Natural killer cell (primary cell): ENCODE data around the gene PTPRN2. TPM values are rescaled to one million over a fixed set of nuclear protein-coding genes. Genes with fewer than 3 reads are reported as not detected.

Experiments used
- ATAC-seq, 3 donors: fragments of 150-1000 bp in 2 of 3; fragments of 200-7000 bp in 1 of 3; cut with Tn5 transposase; 1 replicate in 1 of 3; 2 replicates in 2 of 3; pipeline ENCODE4 v1.10.0; 2021; ENCODE audit warnings: mild to moderate bottlenecking in 2 of 3, moderate library complexity in 2 of 3
- DNase-seq, 2 donors: peaks; one replicate each; pipeline versions ENCODE4 v3.0.0 to v3.0.0-alpha.2; 2013 to 2021; ENCODE audit warnings: mixed read lengths in 1 of 2
- H3K27ac ChIP-seq: one replicate; pipeline ENCODE4 v1.5.1; 2013; ENCODE audit warnings: mild to moderate bottlenecking, low read length
- H3K27me3 ChIP-seq: one replicate; pipeline ENCODE4 v1.6.1; 2013; ENCODE audit warnings: low read length; ENCODE audit not compliant: control insufficient read depth, insufficient read depth
- H3K36me3 ChIP-seq: one replicate; pipeline ENCODE4 v1.6.1; 2013; ENCODE audit warnings: low read length; ENCODE audit not compliant: control insufficient read depth, insufficient read depth
- H3K4me1 ChIP-seq: one replicate; pipeline ENCODE4 v1.6.1; 2013; ENCODE audit warnings: low read length; ENCODE audit not compliant: control insufficient read depth, insufficient read depth
- H3K4me3 ChIP-seq: one replicate; pipeline ENCODE4 v1.5.1; 2013; ENCODE audit warnings: low read length
- H3K9me3 ChIP-seq: one replicate; pipeline ENCODE4 v1.6.1; 2013; ENCODE audit warnings: low read length; ENCODE audit not compliant: control insufficient read depth, insufficient read depth
- H3K27ac Mint-ChIP-seq, 2 donors: one replicate each; pipeline ENCODE4 v1.8.0; 2022; ENCODE audit warnings: mild to moderate bottlenecking in 2 of 2, mixed read lengths in 2 of 2, moderate library complexity in 1 of 2
- H3K27me3 Mint-ChIP-seq, 2 donors: one replicate each; pipeline ENCODE4 v1.8.0; 2022; ENCODE audit warnings: low read depth in 2 of 2, mixed read lengths in 2 of 2
- H3K36me3 Mint-ChIP-seq: one replicate; pipeline ENCODE4 v1.8.0; 2022; ENCODE audit warnings: mixed read lengths
- H3K4me1 Mint-ChIP-seq, 2 donors: one replicate each; pipeline ENCODE4 v1.8.0; 2022; ENCODE audit warnings: mixed read lengths in 2 of 2
- H3K4me3 Mint-ChIP-seq: one replicate; pipeline ENCODE4 v1.8.0; 2022; ENCODE audit warnings: mild to moderate bottlenecking, moderate library complexity, mixed read lengths
- H3K9me3 Mint-ChIP-seq, 2 donors: one replicate each; pipeline ENCODE4 v1.8.0; 2022; ENCODE audit warnings: mixed read lengths in 2 of 2
- WGBS: methylation state at CpG from one replicate; pipeline ENCODE4 v1.1.7; 2013; ENCODE audit warnings: missing lambda C conversion rate; ENCODE audit not compliant: insufficient coverage; 5-methylcytosine and 5-hydroxymethylcytosine counted together
- intact Hi-C: fragments of 100-400 bp; cut with micrococcal nuclease; formaldehyde crosslinking; loops from one replicate; pipeline ENCODE4 v1.14.2; 2022
- total RNA-seq, 4 donors: library from RNA; stranded (reverse); fragments of 120-200 nt in 1 of 4; gene quantifications; one replicate each; pipeline versions ENCODE4 v1.2.3 to v1.2.4, GENCODE V29; 2013 to 2022
- TF ChIP-seq, protein P1 (sequence below): fragments of 200-600 bp; IDR thresholded peaks from one replicate; pipeline ENCODE4 v1.8.0; 2022; ENCODE audit warnings: antibody characterized with exemption

The PTPRN2 gene
- total RNA-seq, 3 donors from 2014 or later (not counting 1 experiment from before 2014, with no cell fraction given), result 1.3 to 2.5 (median 1.9) TPM

DNA sequence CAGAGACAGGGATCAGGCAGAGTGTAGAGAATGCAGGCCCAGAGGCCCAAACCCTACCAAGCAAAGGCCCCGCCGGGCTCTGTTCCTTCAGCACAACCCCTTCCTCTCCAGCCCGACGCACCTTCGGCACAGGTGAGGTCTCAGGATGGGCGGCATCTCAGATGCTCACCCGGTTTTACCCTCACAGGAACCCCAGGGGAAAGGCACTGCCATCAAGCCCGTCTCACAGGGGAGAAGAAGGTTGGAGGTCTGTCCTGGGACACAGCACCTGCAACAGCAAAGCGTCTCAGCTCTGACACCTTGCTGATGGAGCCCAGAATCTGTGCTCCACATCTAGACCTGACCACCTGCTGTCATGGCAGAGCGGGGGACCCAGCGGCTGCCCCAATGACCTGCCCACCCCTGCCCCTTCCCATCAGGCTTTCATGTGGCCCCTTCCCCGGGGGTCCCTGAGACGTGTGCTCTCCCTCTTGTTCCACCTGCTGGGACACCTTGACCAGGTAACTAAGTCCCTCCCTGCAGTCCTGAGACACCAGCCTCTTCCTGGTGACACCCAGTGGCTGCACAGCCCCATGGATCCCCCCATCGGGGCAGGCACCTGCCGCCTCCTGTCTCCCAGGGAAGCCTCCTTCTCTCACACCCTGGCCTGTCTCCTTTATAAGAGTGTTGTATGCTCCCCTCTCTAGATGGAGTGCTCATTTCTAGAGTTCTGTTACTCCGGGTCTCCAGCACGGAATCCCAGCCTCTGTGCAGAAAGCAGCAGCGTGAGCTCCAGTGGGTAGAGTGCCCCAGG is 935.3 kb downstream of the PTPRN2 start:
- Histone ChIP-seq H3K4me1 (no peaks in the 10 kb centered on the region), H3K9me3 (no peaks in the 10 kb centered on the region), H3K36me3 (no peaks in the 10 kb centered on the region), H3K27me3 (no peaks in the 10 kb centered on the region), H3K27ac (no peak overlapping the region), H3K4me3 (no peak overlapping the region)
- Mint-ChIP-seq H3K9me3 (no peaks in the 10 kb centered on the region), H3K36me3 (no peaks in the 10 kb centered on the region), H3K4me3 (no peak overlapping the region), H3K27me3 (no peaks in the 10 kb centered on the region), H3K27ac (no peak overlapping the region), H3K4me1 (no peaks in the 10 kb centered on the region)
- DNase-seq, result no peak
- peak in 1 of 3 donors; percentile 22 for ATAC-seq
- intact Hi-C loops, result no loop called here
- TF ChIP-seq, protein P1, sequence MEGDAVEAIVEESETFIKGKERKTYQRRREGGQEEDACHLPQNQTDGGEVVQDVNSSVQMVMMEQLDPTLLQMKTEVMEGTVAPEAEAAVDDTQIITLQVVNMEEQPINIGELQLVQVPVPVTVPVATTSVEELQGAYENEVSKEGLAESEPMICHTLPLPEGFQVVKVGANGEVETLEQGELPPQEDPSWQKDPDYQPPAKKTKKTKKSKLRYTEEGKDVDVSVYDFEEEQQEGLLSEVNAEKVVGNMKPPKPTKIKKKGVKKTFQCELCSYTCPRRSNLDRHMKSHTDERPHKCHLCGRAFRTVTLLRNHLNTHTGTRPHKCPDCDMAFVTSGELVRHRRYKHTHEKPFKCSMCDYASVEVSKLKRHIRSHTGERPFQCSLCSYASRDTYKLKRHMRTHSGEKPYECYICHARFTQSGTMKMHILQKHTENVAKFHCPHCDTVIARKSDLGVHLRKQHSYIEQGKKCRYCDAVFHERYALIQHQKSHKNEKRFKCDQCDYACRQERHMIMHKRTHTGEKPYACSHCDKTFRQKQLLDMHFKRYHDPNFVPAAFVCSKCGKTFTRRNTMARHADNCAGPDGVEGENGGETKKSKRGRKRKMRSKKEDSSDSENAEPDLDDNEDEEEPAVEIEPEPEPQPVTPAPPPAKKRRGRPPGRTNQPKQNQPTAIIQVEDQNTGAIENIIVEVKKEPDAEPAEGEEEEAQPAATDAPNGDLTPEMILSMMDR, result no peak
- WGBS, result 88% methylated on average over 18 of the region's 18 CpGs

DNA sequence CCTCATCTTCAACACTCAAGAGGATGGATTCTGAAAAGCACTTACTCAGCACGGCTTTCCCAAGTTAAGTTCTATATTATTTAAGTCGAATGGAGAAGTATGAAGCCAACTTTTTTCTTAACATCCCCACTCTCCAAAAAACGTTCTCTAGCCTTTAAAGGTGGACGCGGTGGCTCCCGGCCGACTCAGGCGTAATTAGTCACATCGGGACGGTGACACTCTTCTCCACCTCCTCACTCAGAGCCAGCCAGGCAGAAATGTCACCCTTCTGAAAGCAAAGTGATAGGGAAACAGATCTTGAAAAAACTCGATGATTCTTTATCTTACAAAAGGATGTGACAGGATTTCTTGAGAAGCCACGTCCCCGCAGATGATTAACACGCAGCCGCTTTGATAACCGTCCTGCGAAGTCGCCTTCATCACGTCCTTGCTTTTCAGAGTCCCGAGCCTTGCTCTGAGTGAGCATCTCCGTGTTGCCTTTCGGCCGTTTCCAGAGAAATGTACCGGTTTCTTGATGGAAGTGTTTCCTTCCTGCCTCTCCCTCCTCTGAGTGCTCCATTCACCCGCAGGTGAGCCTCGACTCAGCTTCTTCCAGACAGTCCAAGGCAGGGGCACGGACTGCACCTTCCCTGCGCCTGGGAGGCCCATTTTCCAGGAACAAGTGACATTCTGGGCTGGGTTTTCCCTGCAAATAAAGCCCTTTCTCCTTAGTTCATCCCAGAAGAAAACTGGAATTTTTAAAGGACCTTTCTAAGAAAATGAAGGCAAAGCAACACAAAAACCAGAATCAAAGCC is 936.1 kb downstream of the PTPRN2 start:
- Histone ChIP-seq H3K27ac (no peak overlapping the region), H3K9me3 (no peaks in the 10 kb centered on the region), H3K4me3 (no peak overlapping the region), H3K36me3 (no peaks in the 10 kb centered on the region), H3K27me3 (no peaks in the 10 kb centered on the region), H3K4me1 (no peaks in the 10 kb centered on the region)
- TF ChIP-seq, protein P1, result no peak
- no peaks in the 10 kb centered on the region for H3K9me3 Mint-ChIP-seq
- H3K27me3 Mint-ChIP-seq, result no peaks in the 10 kb centered on the region
- intact Hi-C loops, result no loop called here
- no peak for ATAC-seq
- no peak for DNase-seq
- no peak overlapping the region for H3K4me3 Mint-ChIP-seq
- H3K4me1 Mint-ChIP-seq, result no peaks in the 10 kb centered on the region
- 87% methylated on average over 26 of the region's 28 CpGs for whole genome bisulfite sequencing
- no peak overlapping the region for H3K27ac Mint-ChIP-seq
- no peaks in the 10 kb centered on the region for H3K36me3 Mint-ChIP-seq

DNA sequence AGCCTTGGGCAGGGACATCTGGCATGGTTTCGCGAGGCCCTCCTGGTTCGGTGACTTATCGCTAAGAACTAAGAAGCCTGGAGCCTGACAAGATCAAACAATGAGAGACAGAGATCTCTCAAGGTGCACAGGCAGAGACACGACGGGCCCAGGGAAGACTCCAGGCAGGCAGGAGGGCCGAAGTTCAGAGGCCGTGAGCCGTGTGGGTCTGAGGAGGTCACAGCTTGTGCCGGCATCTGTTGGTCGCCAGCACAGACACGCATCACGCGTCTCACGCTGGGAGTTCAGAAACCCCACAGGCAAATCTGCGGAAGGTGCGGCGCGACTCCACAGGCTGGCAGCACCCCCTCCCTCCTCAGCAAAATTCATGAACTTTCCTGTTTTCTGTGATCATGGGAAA is 936.8 kb downstream of the PTPRN2 start:
- no peaks in the 10 kb centered on the region for H3K4me1 Mint-ChIP-seq
- TF ChIP-seq, protein P1, result no peak
- Histone ChIP-seq H3K27me3 (no peaks in the 10 kb centered on the region), H3K9me3 (no peaks in the 10 kb centered on the region), H3K27ac (no peak overlapping the region), H3K4me3 (no peak overlapping the region), H3K4me1 (peaks cover 2% of the 10 kb centered on the region), H3K36me3 (no peaks in the 10 kb centered on the region)
- no peaks in the 10 kb centered on the region for H3K9me3 Mint-ChIP-seq
- no peak overlapping the region for H3K4me3 Mint-ChIP-seq
- ATAC-seq, result no peak
- 93% methylated on average over 19 of the region's 19 CpGs for WGBS
- no peaks in the 10 kb centered on the region for H3K27me3 Mint-ChIP-seq
- no peak for DNase-seq
- H3K36me3 Mint-ChIP-seq, result no peaks in the 10 kb centered on the region
- no peak overlapping the region for H3K27ac Mint-ChIP-seq
- intact Hi-C loops, result no loop called here
